GM21529 (cell line): Measurements from ENCODE around the gene HAPSTR1.

Experiments
- ATAC-seq: cut with Tn5 transposase; IDR thresholded peaks from one replicate; pipeline ENCODE4 v1.9.1; 2021; ENCODE audit not compliant: unreplicated experiment

The HAPSTR1 gene

DNA sequence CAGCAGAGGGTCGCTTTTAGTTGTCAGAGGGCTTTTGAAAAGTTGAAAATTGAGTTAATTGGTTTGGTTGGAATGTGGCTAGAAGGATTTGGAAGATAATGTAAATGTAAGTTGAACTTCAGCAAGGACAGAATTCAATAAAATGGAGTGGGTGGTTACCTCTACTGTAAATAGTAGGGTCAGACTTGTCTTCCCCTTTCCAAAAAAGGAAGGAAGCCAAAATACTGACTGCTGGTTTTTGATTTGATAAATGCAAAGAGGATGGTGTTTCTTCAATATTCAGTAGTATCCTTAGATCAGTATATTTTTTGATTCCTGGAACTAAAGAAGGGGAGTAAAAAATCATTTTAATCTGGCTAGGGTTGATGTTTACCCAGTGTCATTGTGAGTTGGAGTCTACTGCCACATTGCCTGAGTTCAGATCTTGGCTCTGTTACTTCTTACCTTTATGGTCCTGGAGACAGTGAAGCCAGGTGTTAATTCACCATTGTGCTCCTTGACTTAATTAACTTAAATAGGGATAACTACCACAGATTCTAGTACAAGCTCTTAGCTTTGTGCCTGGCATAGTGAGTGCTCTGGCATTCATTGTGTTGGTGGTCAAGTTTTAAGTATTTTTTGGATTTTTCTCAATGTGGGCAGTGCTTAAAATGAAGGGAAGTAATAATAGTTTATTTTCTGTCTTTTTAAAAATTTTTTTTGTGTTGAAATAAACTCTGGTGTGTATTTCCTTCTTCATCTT lies 4.4 kb downstream of the HAPSTR1 start:
- no peak for ATAC-seq

DNA sequence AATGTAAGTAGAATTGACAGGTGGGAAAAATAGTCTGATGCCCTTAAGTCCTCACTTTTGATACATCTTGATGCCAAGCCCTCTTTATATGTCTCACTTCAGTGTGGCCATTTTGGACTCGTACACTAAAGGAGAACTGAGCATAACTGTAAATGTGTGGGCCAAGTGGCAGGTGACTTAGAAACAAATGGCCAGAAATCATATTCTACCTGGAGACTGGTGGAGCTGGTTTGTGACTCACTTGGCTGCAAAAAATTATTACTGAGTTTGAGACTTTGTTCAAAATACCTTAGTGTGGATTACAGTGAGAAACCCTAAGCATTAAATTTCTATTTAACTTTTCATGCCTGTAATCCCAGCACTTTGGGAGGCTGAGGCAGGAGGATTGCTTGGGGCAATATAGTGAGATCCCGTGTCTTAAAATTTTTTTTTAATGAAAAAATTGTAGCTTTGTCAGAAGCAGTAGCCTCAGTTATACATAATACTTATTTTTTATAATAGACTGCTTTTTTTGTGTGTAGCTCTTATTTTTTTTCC lies 5.0 kb downstream of the HAPSTR1 start:
- ATAC-seq, result no peak

DNA sequence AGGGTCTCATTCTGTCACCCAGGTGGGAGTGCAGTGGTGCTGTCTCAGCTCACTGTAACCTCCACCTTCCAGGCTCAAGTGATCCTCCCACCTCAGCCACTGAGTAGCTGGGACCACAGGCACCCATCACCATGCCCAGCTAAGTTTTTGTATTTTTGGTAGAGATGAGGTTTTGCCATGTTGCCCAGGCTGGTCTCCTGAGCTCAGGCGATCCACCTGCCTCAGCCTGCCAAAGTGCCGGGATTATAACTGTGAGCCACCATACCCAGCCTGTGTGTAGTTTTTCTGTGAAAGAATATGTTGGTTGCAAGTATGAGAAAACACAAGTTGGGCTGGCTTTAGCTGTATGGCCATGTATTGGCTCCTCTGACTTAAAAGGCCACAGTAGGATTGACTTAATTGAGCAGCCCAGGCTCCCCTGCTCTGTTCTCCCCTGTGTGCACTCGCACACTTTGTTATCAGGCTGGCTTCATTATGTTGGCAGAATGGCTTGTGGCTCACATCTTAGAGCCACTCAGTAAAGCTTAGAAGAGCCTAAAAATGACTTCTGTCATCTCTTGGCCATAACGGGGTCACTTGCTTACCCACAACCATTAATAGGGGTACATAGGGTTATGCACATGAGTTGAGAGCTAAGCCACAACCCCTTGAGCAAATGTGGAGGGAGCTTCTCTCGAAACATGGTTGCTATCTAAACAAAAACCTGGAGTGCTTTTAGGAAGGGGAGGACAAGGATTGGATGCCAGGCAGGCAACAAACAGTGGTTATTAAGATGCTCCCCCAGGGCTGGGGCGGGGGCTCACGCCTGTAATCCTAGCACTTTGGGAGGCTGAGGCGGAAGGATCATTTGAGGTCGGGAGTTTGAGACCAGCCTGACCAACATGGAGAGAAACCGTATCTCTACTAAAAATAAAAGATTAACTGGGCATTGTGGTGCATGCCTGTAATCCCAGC lies 6.1 kb downstream of the HAPSTR1 start:
- ATAC-seq, result no peak

DNA sequence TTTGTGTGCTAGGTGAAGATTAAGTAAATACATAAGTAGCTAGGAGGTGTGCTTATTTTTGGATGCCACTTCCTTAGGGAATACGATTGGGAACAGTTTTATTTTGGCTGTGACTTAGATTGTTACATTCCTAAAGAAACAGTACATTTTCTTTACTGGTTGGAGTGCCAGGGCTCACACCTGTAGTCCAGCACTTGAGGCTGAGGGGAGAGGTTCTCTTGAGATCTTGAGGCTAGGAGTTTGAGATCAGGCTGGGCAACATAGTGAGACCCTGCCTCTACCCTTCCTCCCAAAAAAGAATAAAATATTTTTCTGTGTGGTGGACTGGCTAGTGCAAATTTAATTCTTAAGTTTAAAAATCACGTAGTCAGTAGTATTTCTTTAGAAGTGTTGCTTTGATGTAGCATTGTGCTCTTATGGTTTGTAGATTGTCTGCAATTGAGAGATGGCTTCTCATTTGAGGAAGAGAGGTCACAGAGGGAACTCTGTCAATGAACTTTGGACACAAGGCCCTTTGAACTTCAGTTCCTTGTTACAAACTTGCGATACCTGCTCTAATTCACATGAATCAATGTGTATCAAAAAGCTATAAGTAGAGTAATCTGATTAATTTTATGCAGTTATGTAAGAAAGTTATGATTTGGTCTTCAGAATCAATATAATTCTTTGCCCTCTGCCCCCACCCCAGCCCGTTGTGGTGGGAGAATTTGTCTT lies 7.1 kb downstream of the HAPSTR1 start:
- no peak for ATAC-seq

DNA sequence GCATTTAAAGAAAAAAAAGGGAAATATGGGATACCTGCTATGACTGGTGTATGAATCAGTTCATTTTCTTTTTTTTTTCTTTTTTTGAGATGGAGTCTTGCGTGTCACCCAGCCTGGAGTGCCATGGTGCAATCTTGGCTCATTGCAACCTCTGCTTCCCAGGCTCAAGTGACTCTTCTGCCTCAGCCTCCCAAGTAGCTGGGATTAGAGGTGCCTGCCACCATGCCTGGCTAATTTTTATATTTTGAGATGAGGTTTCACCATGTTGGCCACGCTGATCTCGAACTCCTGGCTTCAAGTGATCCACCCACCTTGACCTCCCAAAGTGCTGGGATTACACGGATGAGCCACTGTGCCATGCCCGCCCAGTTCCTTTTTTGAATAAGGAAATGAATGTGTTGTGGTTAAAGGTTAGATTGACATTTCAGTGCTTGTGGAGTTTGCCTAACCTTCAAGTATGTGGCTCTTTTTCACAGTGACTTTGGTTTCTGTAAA lies 7.7 kb downstream of the HAPSTR1 start:
- ATAC-seq, result no peak

DNA sequence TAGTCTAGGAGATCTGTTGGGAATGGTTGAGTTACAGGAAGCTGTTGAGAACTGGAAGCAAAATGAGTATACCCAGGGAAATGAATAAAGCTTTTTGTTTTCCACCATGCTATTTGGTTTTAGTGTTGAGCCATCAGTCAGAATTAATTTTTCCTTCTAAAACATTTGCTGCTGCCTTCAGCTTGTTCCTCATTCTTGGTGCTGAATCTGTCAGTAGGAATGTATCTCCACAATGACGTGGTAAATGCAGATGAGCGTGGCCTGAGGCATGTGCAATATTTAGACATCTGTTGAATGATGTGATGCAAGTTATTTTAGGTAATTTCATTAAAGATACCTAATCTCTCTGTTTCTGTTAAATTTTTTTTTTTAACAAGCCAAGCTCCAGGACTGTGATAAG lies 10.9 kb downstream of the HAPSTR1 start:
- no peak for ATAC-seq

DNA sequence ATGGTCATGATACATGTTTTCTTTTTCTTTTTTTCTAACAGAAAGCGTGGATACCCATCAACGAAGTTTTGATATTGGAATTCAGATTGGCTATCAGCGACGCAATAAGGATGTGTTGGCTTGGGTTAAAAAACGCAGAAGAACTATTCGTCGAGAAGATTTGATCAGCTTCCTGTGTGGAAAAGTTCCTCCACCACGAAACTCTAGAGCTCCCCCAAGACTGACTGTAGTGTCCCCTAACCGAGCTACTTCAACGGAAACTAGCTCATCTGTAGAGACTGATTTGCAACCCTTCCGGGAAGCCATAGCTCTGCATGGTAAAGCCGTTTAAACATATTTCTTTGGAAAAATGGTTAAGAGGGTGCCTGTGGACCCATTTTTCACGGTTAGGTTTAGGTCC lies 11.5 kb downstream of the HAPSTR1 start:
- no peak for ATAC-seq

DNA sequence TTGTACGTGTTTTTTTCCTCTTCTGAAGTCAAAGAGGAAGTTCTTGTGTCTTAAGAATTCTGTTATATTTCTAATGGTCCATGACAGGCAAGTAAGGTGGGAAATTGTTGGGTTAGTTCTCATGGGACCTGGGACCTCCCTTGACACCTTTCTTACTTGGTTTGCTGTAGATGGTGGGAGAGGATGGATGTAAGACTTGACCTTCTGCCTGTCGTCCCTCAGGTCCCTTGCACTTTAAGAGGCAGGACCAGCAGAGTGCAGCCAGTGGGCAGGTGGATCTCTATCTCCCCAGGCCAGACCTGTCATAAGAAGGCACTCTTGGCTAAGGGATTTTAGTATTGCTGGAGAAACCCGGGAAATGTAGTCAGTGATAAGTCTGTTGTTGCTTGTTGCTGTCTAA lies 12.1 kb downstream of the HAPSTR1 start:
- no peak for ATAC-seq

DNA sequence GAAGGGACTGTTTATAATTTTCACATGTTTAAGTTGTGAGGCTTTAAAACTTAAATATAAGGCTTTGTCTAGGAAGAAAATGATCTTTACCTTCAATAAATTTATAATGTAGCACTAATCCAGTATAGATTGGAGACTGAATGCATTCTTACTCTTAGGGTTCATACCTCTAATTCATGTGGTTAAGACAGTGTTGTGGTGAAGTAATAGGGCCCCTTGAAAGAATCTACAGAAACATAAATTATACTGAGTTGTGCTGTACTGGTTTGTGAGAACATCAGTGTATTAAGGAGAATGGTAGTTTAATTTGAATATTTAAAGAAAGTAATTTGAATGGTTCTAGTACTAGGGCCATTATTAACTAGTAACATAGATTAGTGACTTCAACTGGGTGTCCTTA lies 13.7 kb downstream of the HAPSTR1 start:
- ATAC-seq, result no peak

DNA sequence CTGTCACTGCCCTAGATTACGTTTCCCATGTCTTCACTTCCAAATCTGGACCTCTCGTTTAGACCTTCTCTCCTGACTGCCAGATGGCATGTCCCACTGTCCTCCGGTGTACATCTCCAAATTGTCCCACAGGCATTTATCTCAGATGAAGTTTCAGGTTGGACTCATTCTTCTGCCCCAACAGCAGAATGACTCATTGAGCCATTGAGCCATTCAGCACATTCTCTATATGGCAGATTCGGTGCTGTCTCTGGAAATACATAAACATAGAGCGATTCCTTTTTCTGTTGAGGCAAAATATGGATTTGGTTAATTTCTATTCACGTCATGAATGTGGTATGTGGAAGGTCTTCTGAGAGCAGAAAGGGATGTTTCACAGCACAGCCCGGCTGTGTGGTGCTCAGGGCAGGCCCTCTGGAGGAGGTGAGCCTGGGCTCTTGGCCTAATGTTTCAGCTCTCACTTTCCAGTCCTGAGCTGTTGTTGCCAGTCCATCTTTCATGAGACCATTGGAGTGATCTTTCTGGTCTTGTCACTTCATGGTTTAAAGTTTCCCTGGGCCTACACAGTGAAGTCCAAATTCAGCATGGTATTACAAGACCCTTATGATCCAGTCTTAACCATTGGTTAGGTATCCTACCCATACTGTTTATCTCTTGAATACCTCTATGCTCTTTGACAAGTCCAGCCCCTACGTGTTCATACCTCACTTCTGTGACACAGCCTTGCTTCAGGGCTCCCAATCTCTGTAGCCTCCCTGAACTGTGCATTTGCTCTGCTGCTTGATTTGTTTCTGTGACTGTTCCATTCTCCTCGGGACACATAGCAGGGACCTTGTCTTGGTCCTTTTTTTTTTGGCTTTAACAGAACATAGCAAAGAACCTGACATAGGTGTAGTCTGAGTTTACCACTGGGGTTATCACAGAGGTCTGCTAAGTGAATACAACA lies 15.9 kb downstream of the HAPSTR1 start:
- no peak for ATAC-seq

DNA sequence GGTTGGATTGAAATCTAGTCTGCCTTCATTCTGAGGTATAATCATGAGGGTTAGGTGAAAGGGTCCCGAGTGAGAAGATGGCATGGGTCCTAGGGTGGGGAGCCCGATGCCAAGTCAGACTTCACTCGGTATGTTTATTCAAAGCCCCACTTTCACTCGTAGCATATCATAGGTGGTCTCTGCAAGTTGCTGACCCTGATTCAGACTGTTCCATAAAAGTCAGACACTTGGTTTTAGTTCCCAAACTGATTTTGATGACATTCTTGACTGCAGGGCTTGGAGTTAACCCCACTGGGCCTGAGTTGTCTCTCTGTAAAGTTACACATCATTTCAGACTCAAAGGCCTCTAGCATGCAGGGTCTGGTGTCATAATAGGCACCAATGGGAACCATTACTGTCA lies 17.8 kb downstream of the HAPSTR1 start:
- no peak for ATAC-seq

DNA sequence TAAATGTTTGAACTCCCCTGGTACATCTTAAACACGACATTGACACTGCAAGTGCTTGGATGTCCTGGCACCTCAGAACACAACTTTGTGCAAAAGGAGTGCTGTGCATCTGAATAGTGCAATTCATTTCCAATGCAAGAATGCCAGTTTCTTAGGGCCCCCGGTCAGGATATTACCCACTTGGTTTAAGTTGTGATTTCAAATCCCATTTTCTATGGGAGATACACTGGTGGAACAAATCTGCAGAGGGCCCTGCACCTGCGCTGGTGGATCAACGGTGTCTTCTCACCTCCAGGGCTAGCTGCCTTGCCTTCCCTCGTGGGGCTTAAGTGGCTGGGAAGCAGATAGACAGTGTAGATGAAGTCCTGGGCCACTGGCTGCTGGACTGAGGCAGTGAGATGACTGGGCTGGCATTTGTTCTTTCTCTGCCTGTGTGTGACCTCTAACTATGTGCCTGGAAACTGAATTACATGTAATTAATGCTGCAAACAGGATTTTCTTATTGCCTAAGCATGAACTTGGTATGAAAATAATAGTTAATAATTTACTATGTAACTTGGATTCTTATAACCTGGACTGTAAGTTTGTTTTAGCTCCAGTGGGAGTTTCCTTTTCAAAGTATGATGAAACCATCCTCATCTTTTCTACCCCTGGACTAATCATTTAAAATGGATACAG lies 20.9 kb downstream of the HAPSTR1 start:
- ATAC-seq, result no peak

DNA sequence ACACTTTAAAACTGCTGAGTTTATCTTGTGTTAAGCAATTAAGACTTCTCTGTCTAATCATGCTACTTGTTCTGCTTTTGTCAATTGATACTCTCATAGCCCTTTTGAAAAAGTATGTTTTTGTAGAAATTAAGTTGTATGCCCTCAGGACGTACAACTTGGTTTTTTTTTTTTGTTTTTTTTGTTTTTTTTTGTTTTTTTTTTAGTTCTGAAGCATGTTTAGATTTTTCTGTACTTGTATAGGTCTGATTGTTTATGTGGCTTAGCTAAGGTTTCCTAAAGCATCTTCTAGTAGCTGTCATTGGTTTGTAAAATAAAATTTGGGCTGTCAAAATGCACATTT lies 21.4 kb downstream of the HAPSTR1 start:
- no peak for ATAC-seq

DNA sequence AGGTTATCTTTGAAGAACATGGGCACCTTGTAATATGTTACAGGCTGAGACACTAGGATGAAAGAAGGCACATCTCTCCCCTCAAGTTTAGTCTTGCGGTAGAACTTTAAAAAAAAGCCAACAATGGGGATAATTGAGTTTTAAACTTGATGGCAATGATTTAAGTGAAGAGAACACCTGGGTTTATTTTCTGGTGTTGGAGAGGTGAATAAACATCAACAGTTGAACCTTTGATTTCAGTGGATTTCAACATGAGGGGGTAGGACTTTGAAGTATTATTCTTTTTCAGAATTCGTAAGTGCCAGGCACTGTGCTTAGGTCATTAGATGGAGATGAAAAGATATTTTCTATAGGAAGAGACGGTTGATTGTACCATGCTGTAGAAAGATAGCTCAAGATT lies 22.3 kb downstream of the HAPSTR1 start:
- ATAC-seq, result no peak

DNA sequence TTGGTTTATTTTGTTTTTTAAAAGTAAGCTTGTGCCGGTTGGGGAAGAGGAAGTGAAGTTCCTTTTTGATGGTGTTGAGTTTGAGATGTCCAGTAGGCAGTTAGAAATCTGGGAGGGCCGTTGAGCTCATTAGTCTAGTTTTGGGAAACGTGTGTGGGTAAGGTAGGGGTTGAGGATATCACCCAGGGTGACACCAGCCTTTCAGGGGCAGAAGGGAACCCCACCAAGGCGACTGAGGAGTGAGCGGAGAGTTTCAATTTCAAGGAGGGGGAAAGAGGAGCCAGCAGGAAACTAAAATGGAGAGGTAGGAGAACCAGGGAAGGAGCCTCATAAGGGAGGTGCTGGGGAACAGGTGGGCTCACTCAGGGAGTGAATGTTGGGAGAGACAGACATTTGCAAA lies 22.7 kb downstream of the HAPSTR1 start:
- ATAC-seq, result no peak

DNA sequence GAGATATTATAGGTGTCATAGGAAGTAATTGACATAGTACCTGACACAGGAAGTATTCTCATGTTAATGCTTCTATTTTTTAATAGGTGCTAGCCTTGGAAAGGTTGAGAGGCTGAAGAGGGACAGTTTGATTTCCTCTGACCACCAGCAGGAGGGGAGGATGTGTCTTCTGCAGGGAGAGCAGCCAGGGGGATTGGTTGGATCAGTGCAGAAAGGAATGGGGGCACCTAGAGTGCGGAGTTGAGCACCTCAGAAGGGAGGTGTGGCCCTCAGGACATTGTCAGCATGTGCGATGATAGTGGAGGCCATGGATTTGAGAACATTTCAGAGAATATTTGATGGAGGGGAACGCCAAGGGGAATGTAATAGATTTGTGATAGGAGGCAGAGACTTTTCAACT lies 23.4 kb downstream of the HAPSTR1 start:
- ATAC-seq, result no peak

DNA sequence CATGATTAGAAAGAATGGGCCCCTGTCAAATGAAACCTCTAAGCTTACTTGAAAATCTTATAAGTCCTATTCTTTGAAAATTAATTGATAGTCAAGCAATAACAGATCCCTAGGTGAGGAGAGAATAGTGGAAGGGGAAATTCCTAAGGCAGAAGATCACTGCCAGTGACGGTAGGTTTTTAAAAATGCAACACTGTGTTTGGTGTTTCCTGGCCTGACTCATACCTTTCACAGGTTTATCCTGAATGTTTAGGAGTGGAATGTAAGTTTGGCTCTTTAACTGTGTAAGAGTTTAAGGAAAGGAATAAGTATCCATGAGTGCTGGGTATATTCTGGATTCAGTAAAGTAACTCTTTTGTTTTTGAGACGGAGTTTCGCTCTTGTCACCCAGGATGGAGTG lies 23.8 kb downstream of the HAPSTR1 start:
- no peak for ATAC-seq

DNA sequence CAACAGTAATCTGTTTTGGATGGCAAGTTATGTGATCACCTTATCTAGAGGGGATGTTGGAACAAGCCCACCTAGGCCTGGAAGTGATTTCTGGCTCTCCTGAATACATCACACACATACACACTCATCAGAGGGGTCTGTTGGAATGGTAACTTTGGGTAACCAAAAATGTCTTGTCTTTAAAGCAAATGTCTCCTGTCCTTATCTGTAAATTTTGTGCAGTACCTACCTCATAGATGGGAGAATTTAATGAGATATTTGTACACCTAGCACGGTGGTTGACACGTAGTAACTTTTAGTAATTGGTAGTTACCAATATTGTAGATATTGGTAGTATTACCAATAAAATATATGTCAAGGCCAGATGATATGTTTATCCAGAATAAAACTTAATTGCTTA lies 24.7 kb downstream of the HAPSTR1 start:
- ATAC-seq, result no peak

DNA sequence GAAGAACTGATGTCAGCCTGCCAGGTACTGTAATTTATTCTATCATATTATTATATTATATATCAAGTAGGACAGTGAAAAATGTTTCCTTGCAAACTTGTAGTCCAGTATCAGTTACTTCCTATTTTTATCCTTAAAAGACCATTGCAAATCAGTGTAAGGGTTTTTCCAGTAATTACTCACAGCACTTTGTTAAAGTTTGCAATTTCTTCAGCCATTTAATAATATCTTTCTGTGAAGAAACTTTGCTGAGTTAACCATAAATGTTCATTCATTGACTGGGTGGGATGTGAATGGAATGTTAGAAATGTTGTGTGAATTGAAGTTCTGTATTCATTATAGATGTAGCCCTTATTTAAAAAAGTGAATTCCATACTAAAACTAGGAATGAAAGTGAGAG lies 26.7 kb downstream of the HAPSTR1 start:
- ATAC-seq, result no peak

DNA sequence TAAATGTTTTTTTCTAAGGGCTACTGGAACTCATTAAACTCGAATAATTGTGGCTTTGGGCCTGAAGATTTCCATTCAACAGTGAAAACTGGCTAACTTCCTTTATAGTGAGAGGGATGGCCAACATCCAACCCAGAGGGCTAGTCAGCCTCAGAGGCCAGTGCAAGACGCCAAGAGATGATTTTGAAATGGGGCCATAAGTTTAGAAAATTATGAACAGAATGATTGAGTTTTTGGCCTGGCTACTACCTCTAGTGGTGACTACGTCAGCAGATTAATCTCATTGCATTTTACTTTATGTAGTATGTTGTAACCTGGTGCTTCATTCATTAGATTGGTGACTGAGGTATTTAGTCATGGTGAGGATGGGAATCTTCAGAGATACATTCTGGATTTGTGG lies 28.4 kb downstream of the HAPSTR1 start:
- no peak for ATAC-seq
